WERI-Rb-1 (cell line): ENCODE data around the gene SLC22A1.

Experiments used
- DNase-seq: peaks from one replicate; pipeline ENCODE4 v3.0.0-alpha.2; 2020
- H3K27ac ChIP-seq: fragments of 250-450 bp; sonication (Bioruptor Pico); 2 replicates; pipeline ENCODE4 v1.5.1; 2020; ENCODE audit warnings: mild to moderate bottlenecking, moderate library complexity
- H3K27me3 ChIP-seq: fragments of 250-450 bp; sonication (Bioruptor Pico); 2 replicates; pipeline ENCODE4 v1.5.1; 2021; ENCODE audit warnings: mild to moderate bottlenecking, low read depth, moderate library complexity; ENCODE audit not compliant: insufficient read depth, severe bottlenecking
- H3K36me3 ChIP-seq: fragments of 250-450 bp; sonication (Bioruptor Pico); 2 replicates; pipeline ENCODE4 v1.5.1; 2020; ENCODE audit warnings: mild to moderate bottlenecking, moderate library complexity
- H3K4me3 ChIP-seq: 2 replicates; pipeline ENCODE4 v1.5.1; 2011; ENCODE audit warnings: low read depth, mild to moderate bottlenecking, control low read depth, low read length
- H3K9me3 ChIP-seq: fragments of 250-450 bp; sonication (Bioruptor Pico); 2 replicates; pipeline ENCODE4 v1.5.1; 2021; ENCODE audit warnings: mild to moderate bottlenecking, moderate library complexity; ENCODE audit not compliant: severe bottlenecking
- CTCF ChIP-seq: IDR thresholded peaks from 2 replicates; pipeline ENCODE4 v1.5.1; 2011; ENCODE audit warnings: low read depth, mild to moderate bottlenecking, control low read depth, inconsistent platforms, low read length

Gene SLC22A1

GRCh38 chr6:160201061-160201460 is 79.4 kb downstream of the SLC22A1 start:
- DNase-seq: no peak
- no peak overlapping the region for H3K4me3 ChIP-seq
- H3K27ac ChIP-seq: no peak overlapping the region
- peaks cover 52% of the 10 kb centered on the region for H3K27me3 ChIP-seq
- no peaks in the 10 kb centered on the region for H3K9me3 ChIP-seq
- no peak for TF ChIP-seq CTCF
- H3K36me3 ChIP-seq: no peaks in the 10 kb centered on the region

- Histone ChIP-seq H3K4me3 (no peak overlapping the region), H3K27ac (no peak overlapping the region), H3K9me3 (no peaks in the 10 kb centered on the region), H3K36me3 (no peaks in the 10 kb centered on the region), H3K27me3 (peaks cover 48% of the 10 kb centered on the region)
- no peak for DNase-seq
- TF ChIP-seq CTCF: no peak
Observed at GRCh38 chr6:160202411-160202810, 80.8 kb downstream of the SLC22A1 start.

- no peak for DNase-seq
- Histone ChIP-seq H3K36me3 (no peaks in the 10 kb centered on the region), H3K27me3 (peaks cover 42% of the 10 kb centered on the region), H3K27ac (no peak overlapping the region), H3K4me3 (no peak overlapping the region), H3K9me3 (no peaks in the 10 kb centered on the region)
- no peak for TF ChIP-seq CTCF
Observed at GRCh38 chr6:160203076-160203475, 81.5 kb downstream of the SLC22A1 start.

- H3K27ac ChIP-seq: no peak overlapping the region
- no peak for DNase-seq
- H3K27me3 ChIP-seq: peaks cover 42% of the 10 kb centered on the region
- H3K9me3 ChIP-seq: no peaks in the 10 kb centered on the region
- no peak for TF ChIP-seq CTCF
- H3K36me3 ChIP-seq: no peaks in the 10 kb centered on the region
- no peak overlapping the region for H3K4me3 ChIP-seq
Observed at GRCh38 chr6:160203522-160203921, 81.9 kb downstream of the SLC22A1 start.

- no peak for DNase-seq
- peaks cover 38% of the 10 kb centered on the region for H3K27me3 ChIP-seq
- TF ChIP-seq CTCF: no peak
- no peaks in the 10 kb centered on the region for H3K36me3 ChIP-seq
- no peaks in the 10 kb centered on the region for H3K9me3 ChIP-seq
- H3K27ac ChIP-seq: no peak overlapping the region
- no peak overlapping the region for H3K4me3 ChIP-seq
Observed at GRCh38 chr6:160203953-160204352, 82.3 kb downstream of the SLC22A1 start.

- Histone ChIP-seq H3K36me3 (no peaks in the 10 kb centered on the region), H3K27ac (no peak overlapping the region), H3K27me3 (peaks cover 32% of the 10 kb centered on the region), H3K4me3 (no peak overlapping the region), H3K9me3 (no peaks in the 10 kb centered on the region)
- no peak for TF ChIP-seq CTCF
- DNase-seq: no peak
Observed at GRCh38 chr6:160204710-160205109, 83.1 kb downstream of the SLC22A1 start.
